OCI-LY1 (cell line): Measurements from ENCODE around the gene CAMP.
"Not testable (repeated sequence)": the region's sequence is repeated elsewhere in the genome, so short reads cannot be mapped to it uniquely, and the experiment has no call there.

Source experiments
- H2AFZ ChIP-seq: fragments of 200-600 bp; sonication (generic), shearing (Covaris generic); 2 replicates; pipeline ENCODE4 v1.6.0; 2014; ENCODE audit warnings: antibody characterized with exemption, mild to moderate bottlenecking, low read length
- H3F3A ChIP-seq: fragments of 200-600 bp; sonication (generic), shearing (Covaris generic); 2 replicates; pipeline ENCODE4 v1.6.0; 2014; ENCODE audit warnings: mild to moderate bottlenecking, antibody characterized with exemption, low read length, moderate library complexity; ENCODE audit not compliant: insufficient read depth
- H3K27ac ChIP-seq: fragments of 200-600 bp; sonication (generic); 2 replicates; pipeline ENCODE4 v1.5.1; 2014; ENCODE audit warnings: low read length, mixed run types, mild to moderate bottlenecking, low read depth; ENCODE audit not compliant: poor library complexity, severe bottlenecking
- H3K27me3 ChIP-seq: fragments of 200-600 bp; sonication (generic); 2 replicates; pipeline ENCODE4 v1.6.0; 2014; ENCODE audit warnings: antibody characterized with exemption, mild to moderate bottlenecking, low read length, moderate library complexity; ENCODE audit not compliant: insufficient read depth
- H3K36me3 ChIP-seq: fragments of 200-600 bp; sonication (generic); 2 replicates; pipeline ENCODE4 v1.6.1; 2014; ENCODE audit warnings: mild to moderate bottlenecking, antibody characterized with exemption, low read length, moderate library complexity, mixed read lengths; ENCODE audit not compliant: insufficient read depth
- H3K4me1 ChIP-seq: fragments of 200-600 bp; sonication (generic); 2 replicates; pipeline ENCODE4 v1.5.1; 2014; ENCODE audit warnings: mild to moderate bottlenecking, low read length, moderate library complexity; ENCODE audit not compliant: insufficient read depth, severe bottlenecking
- H3K4me2 ChIP-seq: fragments of 200-600 bp; sonication (generic), shearing (Covaris generic); 2 replicates; pipeline ENCODE4 v1.6.1; 2014; ENCODE audit warnings: low read length
- H3K4me3 ChIP-seq: fragments of 200-600 bp; sonication (generic); 2 replicates; pipeline ENCODE4 v1.5.1; 2014; ENCODE audit warnings: low read length, low read depth, mild to moderate bottlenecking, mixed read lengths; ENCODE audit not compliant: poor library complexity, severe bottlenecking
- H3K79me2 ChIP-seq: fragments of 200-600 bp; shearing (Covaris generic); 2 replicates; pipeline ENCODE4 v1.6.1; 2016; ENCODE audit warnings: mixed run types, low read length, mixed read lengths; ENCODE audit not compliant: insufficient read depth
- H3K9ac ChIP-seq: fragments of 200-600 bp; sonication (generic), shearing (Covaris generic); 2 replicates; pipeline ENCODE4 v1.6.1; 2014; ENCODE audit warnings: mild to moderate bottlenecking, low read length, mixed read lengths
- H3K9me2 ChIP-seq: fragments of 200-600 bp; sonication (generic), shearing (Covaris generic); 2 replicates; pipeline ENCODE4 v1.6.1; 2014; ENCODE audit warnings: low read depth, mild to moderate bottlenecking, low read length, mixed read lengths
- H3K9me3 ChIP-seq: fragments of 200-600 bp; shearing (Covaris generic); 2 replicates; pipeline ENCODE4 v1.6.1; 2014; ENCODE audit warnings: low read length, mixed read lengths
- H4K20me1 ChIP-seq: fragments of 200-600 bp; sonication (generic), shearing (Covaris generic); 2 replicates; pipeline ENCODE4 v1.6.0; 2016; ENCODE audit warnings: mild to moderate bottlenecking, low read length; ENCODE audit not compliant: insufficient read depth
- CTCF ChIP-seq: fragments of 200-600 bp; sonication (generic), shearing (Covaris generic); IDR thresholded peaks from 2 replicates; pipeline ENCODE4 v1.5.1; 2017; ENCODE audit warnings: mild to moderate bottlenecking, antibody characterized with exemption, low read length, moderate library complexity, mixed read lengths
- EZH2 ChIP-seq: fragments of 200-600 bp; sonication (generic), shearing (Covaris generic); IDR thresholded peaks from 2 replicates; pipeline ENCODE4 v1.8.0; 2017; ENCODE audit warnings: borderline replicate concordance, mixed run types, mild to moderate bottlenecking, antibody characterized with exemption, low read length, moderate library complexity, mixed read lengths

CAMP gene

GRCh38 chr3:48269592-48269991 is 46.3 kb downstream of the CAMP start:
- H3K4me3 ChIP-seq, result no peak overlapping the region
- TF ChIP-seq CTCF (no peak), EZH2 (no peak)
- H3F3A ChIP-seq, result no peaks in the 10 kb centered on the region
- H3K27me3 ChIP-seq, result no peaks in the 10 kb centered on the region
- no peak overlapping the region for H3K27ac ChIP-seq
- no peak overlapping the region for H3K9ac ChIP-seq
- no peaks in the 10 kb centered on the region for H3K9me3 ChIP-seq
- H2AFZ ChIP-seq, result no peak overlapping the region
- H3K4me1 ChIP-seq, result no peaks in the 10 kb centered on the region
- peaks cover 58% of the 10 kb centered on the region for H3K36me3 ChIP-seq
- H3K4me2 ChIP-seq, result no peak overlapping the region
- no peaks in the 10 kb centered on the region for H3K79me2 ChIP-seq
- no peaks in the 10 kb centered on the region for H4K20me1 ChIP-seq
- H3K9me2 ChIP-seq, result no peaks in the 10 kb centered on the region

- no peaks in the 10 kb centered on the region for H4K20me1 ChIP-seq
- no peaks in the 10 kb centered on the region for H3K9me3 ChIP-seq
- no peaks in the 10 kb centered on the region for H3F3A ChIP-seq
- no peaks in the 10 kb centered on the region for H3K79me2 ChIP-seq
- H3K9ac ChIP-seq, result no peak overlapping the region
- H2AFZ ChIP-seq, result no peak overlapping the region
- no peak overlapping the region for H3K4me2 ChIP-seq
- H3K27ac ChIP-seq, result no peak overlapping the region
- no peaks in the 10 kb centered on the region for H3K27me3 ChIP-seq
- H3K4me1 ChIP-seq, result no peaks in the 10 kb centered on the region
- H3K4me3 ChIP-seq, result no peak overlapping the region
- peaks cover 58% of the 10 kb centered on the region for H3K36me3 ChIP-seq
- TF ChIP-seq EZH2 (no peak), CTCF (no peak)
- no peaks in the 10 kb centered on the region for H3K9me2 ChIP-seq
Measured at GRCh38 chr3:48270306-48270705, 47.0 kb downstream of the CAMP start.

- not testable (repeated sequence) for H3K79me2 ChIP-seq, H4K20me1 ChIP-seq, H3K4me1 ChIP-seq, H3K4me3 ChIP-seq, H3K4me2 ChIP-seq, H3K27ac ChIP-seq, H3F3A ChIP-seq, H3K9me2 ChIP-seq, H3K9me3 ChIP-seq, H3K27me3 ChIP-seq, H3K9ac ChIP-seq, H2AFZ ChIP-seq
- peaks cover 50% of the 10 kb centered on the region for H3K36me3 ChIP-seq
Measured at GRCh38 chr3:48271223-48271622, 47.9 kb downstream of the CAMP start.

- no peak overlapping the region for H3K9ac ChIP-seq
- no peak overlapping the region for H3K4me3 ChIP-seq
- H3K9me3 ChIP-seq, result no peaks in the 10 kb centered on the region
- TF ChIP-seq CTCF, result no peak
- no peak for TF ChIP-seq EZH2
- no peaks in the 10 kb centered on the region for H3K27me3 ChIP-seq
- H3K4me1 ChIP-seq, result no peaks in the 10 kb centered on the region
- no peaks in the 10 kb centered on the region for H4K20me1 ChIP-seq
- no peaks in the 10 kb centered on the region for H3K79me2 ChIP-seq
- no peak overlapping the region for H2AFZ ChIP-seq
- H3K36me3 ChIP-seq, result peaks cover 43% of the 10 kb centered on the region
- H3K4me2 ChIP-seq, result no peak overlapping the region
- no peaks in the 10 kb centered on the region for H3F3A ChIP-seq
- H3K9me2 ChIP-seq, result no peaks in the 10 kb centered on the region
- H3K27ac ChIP-seq, result no peak overlapping the region
Measured at GRCh38 chr3:48271763-48272498, 48.6 kb downstream of the CAMP start.
